Smooth muscle cell (in vitro differentiated cells): ENCODE data around the gene PDLIM7. TPM values are rescaled to one million over a fixed set of nuclear protein-coding genes. Genes with fewer than 3 reads are reported as not detected.

Source experiments
- DNase-seq: peaks from one replicate; lab custom pipeline; 2025; ENCODE audit not compliant: unreplicated experiment; lab: John Stamatoyannopoulos, UW
- H2AFZ ChIP-seq: fragments of 200-600 bp; sonication (generic); 2 replicates; pipeline ENCODE4 v1.6.0; 2016; ENCODE audit warnings: antibody characterized with exemption, low read depth, mild to moderate bottlenecking
- H3F3A ChIP-seq: fragments of 200-600 bp; sonication (generic); 2 replicates; pipeline ENCODE4 v1.6.0; 2017; ENCODE audit warnings: antibody characterized with exemption, low read depth
- H3K27ac ChIP-seq: fragments of 200-600 bp; sonication (generic); 2 replicates; pipeline ENCODE4 v1.5.1; 2016; ENCODE audit warnings: low read depth, mild to moderate bottlenecking
- H3K27me3 ChIP-seq: fragments of 200-600 bp; sonication (generic); 2 replicates; pipeline ENCODE4 v1.6.1; 2016; ENCODE audit warnings: low read depth, mild to moderate bottlenecking
- H3K36me3 ChIP-seq: fragments of 200-600 bp; sonication (generic); 2 replicates; pipeline ENCODE4 v1.5.1; 2016; ENCODE audit warnings: low read depth
- H3K4me1 ChIP-seq: fragments of 200-600 bp; sonication (generic); 2 replicates; pipeline ENCODE4 v1.5.1; 2016; ENCODE audit warnings: low read depth
- H3K4me2 ChIP-seq: fragments of 200-600 bp; sonication (generic); 2 replicates; pipeline ENCODE4 v1.6.0; 2016; ENCODE audit warnings: mild to moderate bottlenecking
- H3K4me3 ChIP-seq: fragments of 200-600 bp; sonication (generic); 2 replicates; pipeline ENCODE4 v1.5.1; 2016; ENCODE audit warnings: mild to moderate bottlenecking
- H3K79me2 ChIP-seq: fragments of 200-600 bp; sonication (generic); 2 replicates; pipeline ENCODE4 v1.6.0; 2016; ENCODE audit warnings: low read depth, mild to moderate bottlenecking
- H3K9ac ChIP-seq: fragments of 200-600 bp; sonication (generic); 2 replicates; pipeline ENCODE4 v1.6.0; 2016; ENCODE audit warnings: low read depth
- H3K9me3 ChIP-seq: fragments of 200-600 bp; sonication (generic); replicated peaks from 2 replicates; pipeline ENCODE4 v1.5.1; 2016; ENCODE audit warnings: low read depth
- H4K20me1 ChIP-seq: fragments of 200-600 bp; sonication (generic); 2 replicates; pipeline ENCODE4 v1.6.0; 2016; ENCODE audit warnings: low read depth
- whole genome bisulfite sequencing: methylation state at CpG from one replicate; pipeline ENCODE4 v1.1.7; 2016; ENCODE audit warnings: low lambda C conversion rate; 5-methylcytosine and 5-hydroxymethylcytosine counted together
- polyA plus RNA-seq: library from polyadenylated mRNA; unstranded; fragments of >200 nt; fragmentation: Nextera tagmentation; extraction: Ambion mirVana; gene quantifications from 2 replicates; pipeline ENCODE4 v1.2.1, GENCODE V29; 2016
- total RNA-seq: library from RNA; depleted of rRNA; stranded (reverse); fragments of >200 nt; gene quantifications from 2 replicates; pipeline ENCODE4 v1.2.3, GENCODE V29; 2014
- TF ChIP-seq, protein P1 (sequence below): fragments of 200-600 bp; sonication (generic); IDR thresholded peaks from 2 replicates; pipeline ENCODE4 v1.5.1; 2017; ENCODE audit warnings: borderline replicate concordance, mild to moderate bottlenecking, antibody characterized with exemption; ENCODE audit not compliant: insufficient read depth, poor library complexity, severe bottlenecking

PDLIM7 gene
- total and polyA plus RNA-seq, 2 experiments from 2014 or later: 235 to 511 TPM

GRCh38 chr5:177453852-177454396, 43.5 kb downstream of the PDLIM7 start:
- Histone ChIP-seq H3K79me2 (no peaks in the 10 kb centered on the region), H4K20me1 (peaks cover 57% of the 10 kb centered on the region), H3K9me3 (no peaks in the 10 kb centered on the region), H3K4me3 (peak overlapping the region; percentile 69), H2AFZ (no peak overlapping the region), H3K9ac (peak overlapping the region; percentile 78), H3K36me3 (no peaks in the 10 kb centered on the region), H3K4me1 (peaks cover 18% of the 10 kb centered on the region), H3F3A (peaks cover 28% of the 10 kb centered on the region), H3K27me3 (no peaks in the 10 kb centered on the region), H3K4me2 (peak overlapping the region; percentile 99), H3K27ac (peak overlapping the region; percentile 81)
- TF ChIP-seq, protein P1, sequence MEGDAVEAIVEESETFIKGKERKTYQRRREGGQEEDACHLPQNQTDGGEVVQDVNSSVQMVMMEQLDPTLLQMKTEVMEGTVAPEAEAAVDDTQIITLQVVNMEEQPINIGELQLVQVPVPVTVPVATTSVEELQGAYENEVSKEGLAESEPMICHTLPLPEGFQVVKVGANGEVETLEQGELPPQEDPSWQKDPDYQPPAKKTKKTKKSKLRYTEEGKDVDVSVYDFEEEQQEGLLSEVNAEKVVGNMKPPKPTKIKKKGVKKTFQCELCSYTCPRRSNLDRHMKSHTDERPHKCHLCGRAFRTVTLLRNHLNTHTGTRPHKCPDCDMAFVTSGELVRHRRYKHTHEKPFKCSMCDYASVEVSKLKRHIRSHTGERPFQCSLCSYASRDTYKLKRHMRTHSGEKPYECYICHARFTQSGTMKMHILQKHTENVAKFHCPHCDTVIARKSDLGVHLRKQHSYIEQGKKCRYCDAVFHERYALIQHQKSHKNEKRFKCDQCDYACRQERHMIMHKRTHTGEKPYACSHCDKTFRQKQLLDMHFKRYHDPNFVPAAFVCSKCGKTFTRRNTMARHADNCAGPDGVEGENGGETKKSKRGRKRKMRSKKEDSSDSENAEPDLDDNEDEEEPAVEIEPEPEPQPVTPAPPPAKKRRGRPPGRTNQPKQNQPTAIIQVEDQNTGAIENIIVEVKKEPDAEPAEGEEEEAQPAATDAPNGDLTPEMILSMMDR: no peak
- DNase-seq: no peak
- 21% methylated on average over 24 of the region's 31 CpGs for WGBS

DNA sequence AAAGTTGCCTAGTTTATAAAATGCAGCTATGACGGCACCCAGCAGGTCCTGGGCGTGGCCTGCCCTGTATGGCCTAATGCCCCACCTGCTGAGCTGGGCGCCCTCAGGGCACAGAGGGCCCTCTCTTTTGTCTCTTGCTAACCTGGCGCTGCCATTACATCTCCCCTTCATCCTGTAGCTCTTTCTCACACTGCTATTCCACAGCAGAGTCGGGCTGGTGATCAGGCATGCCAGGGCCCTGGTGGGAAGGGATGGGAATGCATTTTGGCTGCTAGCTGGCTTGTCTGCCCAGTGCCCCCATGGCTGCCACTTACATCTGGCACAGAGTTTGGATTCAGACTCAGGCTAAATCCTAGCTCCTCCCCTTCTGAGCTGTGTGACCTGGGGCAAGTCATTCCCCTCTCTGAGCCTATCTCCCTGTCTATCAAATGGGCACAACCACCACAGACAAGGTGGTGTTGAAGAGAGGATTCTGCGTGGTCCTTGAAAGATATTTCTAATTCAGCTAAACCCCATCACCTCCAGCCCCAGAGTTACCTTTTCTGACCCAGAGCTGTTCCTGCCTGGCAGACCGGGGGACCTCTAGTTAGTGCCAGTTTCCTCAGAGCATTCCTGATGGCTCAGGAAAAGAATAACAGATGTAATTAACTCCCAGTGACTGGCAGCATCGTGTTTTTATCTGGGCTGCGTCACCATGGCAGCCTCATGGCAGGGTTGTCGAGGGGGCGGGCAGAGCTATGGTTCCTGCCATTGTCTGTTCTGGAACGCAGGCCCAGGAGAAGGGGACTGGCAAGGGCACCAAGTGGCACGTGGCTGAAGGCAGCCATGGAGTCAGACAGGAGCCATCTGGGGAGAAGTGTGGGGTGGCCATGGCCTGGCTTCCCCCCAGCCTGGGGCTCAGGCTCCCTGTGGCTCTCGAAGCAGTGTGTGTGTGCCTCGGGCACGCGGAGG, 44.4 kb downstream of the PDLIM7 start:
- H3K27ac ChIP-seq: no peak overlapping the region
- H3K4me3 ChIP-seq: no peak overlapping the region
- H2AFZ ChIP-seq: no peak overlapping the region
- WGBS: 91% methylated on average over 17 of the region's 17 CpGs
- TF ChIP-seq, protein P1: no peak
- no peaks in the 10 kb centered on the region for H3K36me3 ChIP-seq
- H3K79me2 ChIP-seq: no peaks in the 10 kb centered on the region
- H3K4me1 ChIP-seq: peaks cover 22% of the 10 kb centered on the region
- no peak for DNase-seq
- peaks cover 56% of the 10 kb centered on the region for H4K20me1 ChIP-seq
- no peak overlapping the region for H3K9ac ChIP-seq
- H3K4me2 ChIP-seq: no peak overlapping the region
- no peaks in the 10 kb centered on the region for H3K9me3 ChIP-seq
- H3K27me3 ChIP-seq: no peaks in the 10 kb centered on the region
- peaks cover 27% of the 10 kb centered on the region for H3F3A ChIP-seq

DNA sequence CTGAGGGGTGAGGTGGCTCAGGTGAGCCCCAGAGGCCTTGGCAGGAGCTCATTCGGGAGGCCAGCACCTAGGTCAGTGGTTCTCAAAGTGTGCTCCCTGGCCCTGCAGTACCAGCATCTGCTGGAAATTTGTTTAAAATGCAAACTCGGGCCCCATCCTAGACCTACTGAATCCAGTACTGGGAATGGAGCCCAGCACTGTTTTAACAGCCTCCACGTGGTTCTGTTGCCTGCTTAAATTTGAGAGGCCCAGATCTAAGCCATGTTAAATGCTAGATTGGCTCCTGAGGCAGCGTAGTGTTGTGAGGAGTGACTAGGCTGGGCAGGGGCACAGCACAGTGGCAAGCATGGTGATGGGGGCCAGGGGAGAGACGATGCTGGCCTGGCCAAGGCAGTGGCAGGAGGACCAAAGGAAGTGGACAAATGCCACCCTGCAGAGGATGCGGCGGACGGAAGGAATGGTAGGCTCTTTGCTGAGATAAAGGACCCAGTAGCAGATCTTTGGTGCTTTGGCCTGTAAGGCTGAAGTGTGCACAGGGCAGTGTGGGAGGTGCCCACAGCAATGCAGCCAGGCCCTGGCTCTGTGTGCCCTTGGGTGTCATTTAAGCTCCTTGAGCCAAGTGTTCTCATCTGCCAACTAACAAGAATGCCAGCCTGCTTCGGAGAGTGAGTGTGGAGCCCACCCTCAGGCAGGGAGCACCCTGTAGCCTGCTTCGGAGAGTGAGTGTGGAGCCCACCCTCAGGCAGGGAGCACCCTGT, 46.6 kb downstream of the PDLIM7 start:
- H3K79me2 ChIP-seq: no peaks in the 10 kb centered on the region
- no peak overlapping the region for H2AFZ ChIP-seq
- no peaks in the 10 kb centered on the region for H3K9me3 ChIP-seq
- WGBS: 95% methylated on average over 10 of the region's 10 CpGs
- TF ChIP-seq, protein P1: no peak
- H3K4me2 ChIP-seq: no peak overlapping the region
- H3K27me3 ChIP-seq: no peaks in the 10 kb centered on the region
- no peak overlapping the region for H3K27ac ChIP-seq
- H4K20me1 ChIP-seq: peaks cover 37% of the 10 kb centered on the region
- peaks cover 17% of the 10 kb centered on the region for H3K4me1 ChIP-seq
- H3K36me3 ChIP-seq: no peaks in the 10 kb centered on the region
- DNase-seq: no peak
- H3K9ac ChIP-seq: no peak overlapping the region
- H3F3A ChIP-seq: peaks cover 12% of the 10 kb centered on the region
- H3K4me3 ChIP-seq: no peak overlapping the region
